Right renal cortex interstitium (tissue), 3 donors: ENCODE measurements around the gene POLR3A. TPM values are rescaled to one million over a fixed set of nuclear protein-coding genes. Genes with fewer than 3 reads are reported as not detected.

Experiments used
- DNase-seq, 3 donors: peaks; one replicate each; pipeline ENCODE4 v3.0.0-alpha.2; 2013; ENCODE audit warnings: low read depth in 3 of 3, low spot score in 2 of 3
- polyA plus RNA-seq, 3 donors: library from polyadenylated mRNA; unstranded; fragments of 120-200 nt; gene quantifications; one replicate each; pipeline ENCODE4 v1.2.1, GENCODE V29; 2013; ENCODE audit not compliant: insufficient read length in 3 of 3

POLR3A gene
- polyA plus RNA-seq, 3 donors, result 16.0 to 17.3 (median 17.2) TPM

- no peak for DNase-seq
Measured at GRCh38 chr10:77959887-77960455, 69.3 kb downstream of the POLR3A start.

GRCh38 chr10:77959384-77959783 is 69.9 kb downstream of the POLR3A start:
- DNase-seq, result no peak

- no peak for DNase-seq
Measured at GRCh38 chr10:77955136-77955535, 74.2 kb downstream of the POLR3A start.

GRCh38 chr10:77949167-77949566 is 80.1 kb downstream of the POLR3A start:
- DNase-seq, result no peak

GRCh38 chr10:77946084-77946483 is 83.2 kb downstream of the POLR3A start:
- no peak for DNase-seq

- no peak for DNase-seq
Measured at GRCh38 chr10:77944519-77944918, 84.8 kb downstream of the POLR3A start.

GRCh38 chr10:77943121-77943901 is 86.0 kb downstream of the POLR3A start:
- DNase-seq, result no peak

- DNase-seq, result no peak
Measured at GRCh38 chr10:77941790-77942189, 87.5 kb downstream of the POLR3A start.

GRCh38 chr10:77940627-77941026 is 88.7 kb downstream of the POLR3A start:
- DNase-seq, result no peak

- no peak for DNase-seq
Measured at GRCh38 chr10:77940225-77940624, 89.1 kb downstream of the POLR3A start.

- peak in 1 of 3 donors; percentile 62 for DNase-seq
Measured at GRCh38 chr10:77939561-77940001, 89.7 kb downstream of the POLR3A start.

- no peak for DNase-seq
Measured at GRCh38 chr10:77936697-77937567, 92.4 kb downstream of the POLR3A start.

- DNase-seq, result no peak
Measured at GRCh38 chr10:77932016-77932715, 97.1 kb downstream of the POLR3A start.

GRCh38 chr10:77927402-77928246 is 101.7 kb downstream of the POLR3A start:
- no peak for DNase-seq

GRCh38 chr10:77926566-77927401 is 102.5 kb downstream of the POLR3A start, which contains the start of gene DLG5:
Gene DLG5 (minus strand): TSS chr10:77926755. CDS start chr10:77926520, 235 bp downstream.
- DNase-seq, result no peak

- no peak for DNase-seq
Measured at GRCh38 chr10:77925795-77926565, 103.3 kb downstream of the POLR3A start.

- no peak for DNase-seq
Measured at GRCh38 chr10:77925410-77925794, 103.9 kb downstream of the POLR3A start.

GRCh38 chr10:77922566-77923179 is 106.6 kb downstream of the POLR3A start:
- no peak for DNase-seq
